ENCODE measurements around the gene SSC5D.

Gene SSC5D

GRCh38 chr19:55461259-55461973, 26.8 kb upstream of the SSC5D start, which contains the start of gene ISOC2 (continued):
- TF ChIP-seq ZNF580 (tag by site-specific recombination; IDR thresholded peaks at IDR 0.05) (peak; percentile 42; the same call in 1 of the 2 replicates), ZBTB48 (tag by site-specific recombination; IDR thresholded peaks at IDR 0.05) (peak; percentile 25; the same call in 1 of the 2 replicates), KLF16 (tag by site-specific recombination; IDR thresholded peaks at IDR 0.05) (peak; percentile 72), SP2 (tag by site-specific recombination; IDR thresholded peaks at IDR 0.05) (peak; percentile 100), KLF8 (tag by site-specific recombination; IDR thresholded peaks at IDR 0.05) (no peak; the same call in 1 of the 2 replicates), ZNF121 (tag by site-specific recombination; IDR thresholded peaks at IDR 0.05) (peak; percentile 77; the same call in 1 of the 2 replicates), ZNF558 (tag by site-specific recombination; IDR thresholded peaks at IDR 0.05) (no peak), ZEB2 (tag by site-specific recombination; IDR thresholded peaks at IDR 0.05) (peak; percentile 94), TSHZ1 (tag by site-specific recombination; IDR thresholded peaks at IDR 0.05; ENCODE audit: borderline replicate concordance) (no peak; the same call in 1 of the 2 replicates), ZNF214 (tag by site-specific recombination; IDR thresholded peaks at IDR 0.05; ENCODE audit: borderline replicate concordance) (no peak), ZNF146 (tag by site-specific recombination; IDR thresholded peaks at IDR 0.05) (no peak), GLIS2 (tag by site-specific recombination; IDR thresholded peaks at IDR 0.05) (peak; percentile 96), ZNF239 (tag by site-specific recombination; IDR thresholded peaks at IDR 0.05) (peak; percentile 33; the same call in 1 of the 2 replicates), SP7 (tag by site-specific recombination; IDR thresholded peaks at IDR 0.05) (peak; percentile 64; the same call in 1 of the 2 replicates), ZNF560 (tag by site-specific recombination; IDR thresholded peaks at IDR 0.05; ENCODE audit: borderline replicate concordance) (no peak), ZNF747 (tag by site-specific recombination; IDR thresholded peaks at IDR 0.05) (no peak), ZNF133 (tag by site-specific recombination; IDR thresholded peaks at IDR 0.05) (no peak), ZNF24 (tag by site-specific recombination; IDR thresholded peaks at IDR 0.05) (peak; percentile 69; the same call in 1 of the 2 replicates), BCL11A (tag by site-specific recombination; IDR thresholded peaks at IDR 0.05; ENCODE audit: low read depth) (peak; percentile 76), ZNF623 (tag by site-specific recombination; IDR thresholded peaks at IDR 0.05) (0 out of 2 replicates have a peak, but pooled peaks have one; percentile 3), ZNF843 (tag by site-specific recombination; IDR thresholded peaks at IDR 0.05) (peak; percentile 62; the same call in 1 of the 2 replicates), ZNF514 (tag by site-specific recombination; IDR thresholded peaks at IDR 0.05) (no peak), ZIC2 (tag by site-specific recombination; IDR thresholded peaks at IDR 0.05) (peak; percentile 58), BCL11B (tag by site-specific recombination; IDR thresholded peaks at IDR 0.05; ENCODE audit: low read depth) (no peak; the same call in 1 of the 2 replicates), ZSCAN30 (tag by site-specific recombination; IDR thresholded peaks at IDR 0.05) (peak; percentile 71), PRDM1 (tag by site-specific recombination; IDR thresholded peaks at IDR 0.05) (no peak), HOXD13 (CRISPR knock-in tag; IDR thresholded peaks at IDR 0.05; ENCODE audit: borderline replicate concordance) (no peak), ZSCAN4 (tag by site-specific recombination; IDR thresholded peaks at IDR 0.05) (0 out of 2 replicates have a peak, but pooled peaks have one; percentile 16), ZBTB11 (tag by site-specific recombination; conservative IDR thresholded peaks at IDR 0.05; ENCODE audit: low read depth) (peak; percentile 22), ZNF324 (tag by site-specific recombination; IDR thresholded peaks at IDR 0.05) (peak; percentile 57; the same call in 1 of the 2 replicates), ZNF513 (tag by site-specific recombination; IDR thresholded peaks at IDR 0.05) (no peak)
